Naive thymus-derived CD8-positive, alpha-beta T cell (primary cell): ENCODE results near the gene DENND1B. TPM values are rescaled to one million over a fixed set of nuclear protein-coding genes. Genes with fewer than 3 reads are reported as not detected.
"Not testable (repeated sequence)": the region's sequence is repeated elsewhere in the genome, so short reads cannot be mapped to it uniquely, and the experiment has no call there.

ENCODE experiments used
- ATAC-seq, 2 donors: fragments of 150-1000 bp; cut with Tn5 transposase in 1 of 2; sonication (Bioruptor Pico), chemical (Tn5 transposase) in 1 of 2; 1 replicate in 1 of 2; 2 replicates in 1 of 2; pipeline ENCODE4 v1.10.0; 2021; ENCODE audit warnings: mild to moderate bottlenecking in 2 of 2, moderate library complexity in 2 of 2
- POLR2A ChIA-PET: fragments of 350-600 bp; sonication (Branson Sonifier 250); formaldehyde crosslinking; loops from one replicate; lab custom pipeline; 2021; ENCODE audit warnings: antibody characterized with exemption; lab: Charles Lee
- DNase-seq, 10 donors: peaks; one replicate each; pipeline versions ENCODE4 v3.0.0 to v3.0.0-alpha.2; 2020 to 2022
- H3K27ac Mint-ChIP-seq, 10 donors: one replicate each; pipeline ENCODE4 v1.8.0; 2020 to 2022; ENCODE audit warnings: mild to moderate bottlenecking in 10 of 10, mixed read lengths in 10 of 10, moderate library complexity in 4 of 10, inconsistent platforms in 1 of 10
- H3K27me3 Mint-ChIP-seq, 5 donors: one replicate each; pipeline ENCODE4 v1.8.0; 2021 to 2022; ENCODE audit warnings: mixed read lengths in 5 of 5
- H3K36me3 Mint-ChIP-seq, 3 donors: one replicate each; pipeline ENCODE4 v1.8.0; 2020 to 2022; ENCODE audit warnings: mixed read lengths in 3 of 3, mild to moderate bottlenecking in 2 of 3, inconsistent platforms in 1 of 3
- H3K4me1 Mint-ChIP-seq, 4 donors: one replicate each; pipeline ENCODE4 v1.8.0; 2021 to 2022; ENCODE audit warnings: mixed read lengths in 4 of 4
- H3K4me3 Mint-ChIP-seq, 10 donors: one replicate each; pipeline ENCODE4 v1.8.0; 2020 to 2022; ENCODE audit warnings: mild to moderate bottlenecking in 10 of 10, mixed read lengths in 10 of 10, moderate library complexity in 6 of 10, inconsistent platforms in 1 of 10
- H3K9me3 Mint-ChIP-seq, 9 donors: one replicate each; pipeline ENCODE4 v1.8.0; 2020 to 2022; ENCODE audit warnings: mixed read lengths in 9 of 9, mild to moderate bottlenecking in 3 of 9, inconsistent platforms in 1 of 9, moderate library complexity in 1 of 9
- polyA plus RNA-seq, 3 donors: library from polyadenylated mRNA; unstranded; fragments of 300-500 nt; fragmentation: Illumina TruSeq; gene quantifications; one replicate each; pipeline ENCODE4 v1.2.3, GENCODE V29; 2021
- total RNA-seq, 8 experiments: library from RNA in 2 of 8; stranded (reverse) in 2 of 8; gene quantifications; one replicate each; pipeline ENCODE4 v1.2.3 and lab custom pipeline; 2021 to 2026

DENND1B gene
- total and polyA plus RNA-seq, 5 experiments from 2014 or later = 5.5 to 14.0 (median 9.4) TPM

DNA sequence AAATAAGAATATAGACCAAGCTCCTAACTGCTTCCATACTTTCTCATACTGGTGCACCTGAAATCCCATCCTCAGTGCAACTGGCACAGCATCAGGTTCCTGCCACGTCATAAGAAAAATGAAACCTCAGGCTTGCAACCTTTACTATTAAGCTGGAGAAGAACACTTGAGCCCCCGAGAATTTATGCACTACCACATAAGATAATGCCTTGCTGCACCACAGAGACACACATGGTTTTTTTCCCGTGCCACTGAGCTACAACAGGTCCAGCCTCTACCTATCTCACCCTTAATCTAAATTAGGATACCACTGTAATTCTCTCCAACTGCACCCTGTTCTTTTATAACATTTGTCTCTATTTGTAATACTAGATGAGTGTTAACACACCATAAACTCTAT is 174.5 kb downstream of the DENND1B start:
- Mint-ChIP-seq H3K4me1 (no peaks in the 10 kb centered on the region), H3K27ac (no peak overlapping the region), H3K36me3 (peaks cover 0 to 9% (median 4%) of the 10 kb centered on the region in 3 donors), H3K27me3 (no peaks in the 10 kb centered on the region), H3K4me3 (no peak overlapping the region), H3K9me3 (no peaks in the 10 kb centered on the region)
- POLR2A ChIA-PET = no interaction called here
- DNase-seq = no peak
- no peak for ATAC-seq

DNA sequence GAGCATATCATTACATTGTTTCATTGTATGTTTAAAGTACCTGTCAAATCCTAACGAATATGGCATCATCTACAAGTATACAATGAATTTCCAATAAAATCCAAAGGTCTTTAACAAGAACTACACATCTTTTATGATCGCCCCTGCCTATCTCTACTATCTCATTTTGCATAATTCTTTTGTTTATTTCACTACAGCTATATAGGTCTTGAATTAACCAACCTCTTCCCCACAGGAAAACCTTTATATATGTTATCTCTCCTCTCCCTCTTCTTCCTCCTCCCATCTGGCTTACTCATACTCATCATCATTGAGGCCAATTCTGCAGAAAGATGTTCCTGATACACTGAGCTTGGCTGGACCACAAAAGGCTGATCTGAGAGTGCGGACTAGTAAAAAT is 175.5 kb downstream of the DENND1B start:
- Mint-ChIP-seq H3K36me3 (peaks cover 0 to 17% (median 9%) of the 10 kb centered on the region in 3 donors), H3K4me3 (no peak overlapping the region), H3K27me3 (no peaks in the 10 kb centered on the region), H3K9me3 (no peaks in the 10 kb centered on the region), H3K27ac (no peak overlapping the region), H3K4me1 (no peaks in the 10 kb centered on the region)
- POLR2A ChIA-PET = no interaction called here
- DNase-seq (no peak), ATAC-seq (no peak)

DNA sequence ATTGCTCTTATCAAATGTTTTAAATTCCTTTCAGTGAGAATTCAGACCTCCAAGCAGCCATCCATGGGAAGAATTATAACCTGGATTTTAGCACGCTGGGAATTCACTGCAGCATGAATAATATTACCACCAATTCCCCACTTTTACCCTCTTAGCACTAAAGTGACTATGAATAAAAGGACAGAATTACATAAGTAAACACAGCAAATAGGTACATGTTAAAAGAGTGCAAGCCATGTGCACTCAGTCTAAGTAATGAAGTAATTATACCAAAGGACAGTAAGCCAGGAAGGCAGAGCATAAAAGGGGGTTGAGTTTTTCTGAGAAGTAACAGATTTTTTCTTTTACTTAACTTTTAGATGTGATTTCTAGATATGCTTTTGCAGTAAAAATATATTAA is 176.3 kb downstream of the DENND1B start:
- no peak for ATAC-seq
- H3K4me1 Mint-ChIP-seq = no peaks in the 10 kb centered on the region
- H3K9me3 Mint-ChIP-seq = no peaks in the 10 kb centered on the region
- H3K36me3 Mint-ChIP-seq = peaks cover 0 to 24% (median 14%) of the 10 kb centered on the region in 3 donors
- POLR2A ChIA-PET = no interaction called here
- no peak for DNase-seq
- H3K27me3 Mint-ChIP-seq = no peaks in the 10 kb centered on the region
- H3K4me3 Mint-ChIP-seq = no peak overlapping the region
- no peak overlapping the region for H3K27ac Mint-ChIP-seq

DNA sequence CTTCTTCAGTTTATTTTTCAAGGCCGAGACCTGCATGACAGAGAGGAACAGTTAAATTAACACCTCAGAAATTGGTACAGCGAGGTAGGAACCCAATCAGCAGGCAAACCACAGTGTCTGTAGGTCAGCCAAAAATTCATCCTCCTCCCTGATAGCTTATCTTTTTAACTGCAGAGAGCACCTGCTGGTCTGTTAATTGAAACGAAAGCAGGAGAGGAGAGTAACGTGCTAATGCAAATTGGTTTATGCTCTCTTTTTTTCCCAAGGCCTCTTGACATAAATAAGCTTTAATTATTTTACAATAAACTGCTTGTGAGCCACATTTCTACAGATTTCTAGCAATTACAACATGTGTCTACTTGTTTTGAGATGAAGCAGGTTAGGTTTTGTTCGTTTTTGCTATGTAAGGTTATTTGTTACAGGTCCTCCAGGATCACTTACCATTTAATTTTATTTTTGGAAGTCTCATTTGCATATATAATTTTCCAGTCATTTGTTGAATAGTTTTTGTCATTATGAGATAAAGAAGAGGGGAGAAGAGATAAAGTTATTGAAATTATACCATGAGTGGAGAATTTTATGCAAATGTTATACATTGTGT is 179.9 kb downstream of the DENND1B start:
- Mint-ChIP-seq H3K27ac (no peak overlapping the region), H3K9me3 (no peaks in the 10 kb centered on the region), H3K4me3 (no peak overlapping the region), H3K27me3 (no peaks in the 10 kb centered on the region), H3K4me1 (peaks cover 0 to 2% (median 0%) of the 10 kb centered on the region in 4 donors), H3K36me3 (peaks cover 9 to 29% (median 17%) of the 10 kb centered on the region in 3 donors)
- POLR2A ChIA-PET = no interaction called here
- no peak for ATAC-seq
- DNase-seq = no peak

DNA sequence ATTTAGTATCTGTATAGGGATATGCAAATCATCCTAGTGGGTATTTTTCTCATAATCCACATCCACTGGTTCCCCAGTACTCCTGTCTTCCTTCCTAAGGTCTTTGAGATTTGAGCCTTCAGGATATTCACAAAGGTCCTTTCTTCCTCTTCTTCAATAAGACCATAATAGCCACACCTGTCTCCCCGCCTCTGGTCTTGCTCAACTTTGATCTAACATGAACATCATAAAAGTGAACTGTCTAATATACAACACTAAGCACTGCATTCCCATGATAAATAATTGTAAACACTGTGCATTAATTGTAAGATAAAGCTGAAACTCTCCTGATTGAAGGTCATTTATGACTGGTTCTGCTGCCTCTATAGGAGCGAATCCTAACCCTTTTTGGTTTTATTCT is 184.6 kb downstream of the DENND1B start:
- Mint-ChIP-seq H3K27ac (peak overlapping the region in 1 of 10 donors; percentile 10), H3K4me1 (peaks cover 0 to 2% (median 0%) of the 10 kb centered on the region in 4 donors), H3K9me3 (no peaks in the 10 kb centered on the region), H3K4me3 (no peak overlapping the region), H3K36me3 (peaks cover 19 to 35% (median 21%) of the 10 kb centered on the region in 3 donors), H3K27me3 (no peaks in the 10 kb centered on the region)
- DNase-seq (no peak), ATAC-seq (no peak)
- POLR2A ChIA-PET = no interaction called here

DNA sequence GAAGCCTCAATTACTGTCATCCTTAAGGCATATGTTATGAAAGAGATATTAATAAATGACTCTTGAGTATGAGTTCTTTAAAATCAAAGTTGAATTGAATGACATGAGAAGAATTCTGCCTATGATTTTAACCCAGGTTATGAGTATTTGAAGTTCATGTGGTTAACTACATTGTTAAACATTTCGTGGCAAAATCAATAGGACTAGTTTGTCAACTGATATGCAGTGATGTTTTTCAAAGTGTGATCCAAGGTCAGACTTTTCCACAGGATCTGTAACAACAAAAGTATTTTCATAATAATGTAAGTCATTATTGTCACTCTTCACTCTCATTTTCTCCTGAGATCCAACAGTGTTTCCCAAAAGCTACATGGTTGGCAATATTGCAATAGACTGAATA is 189.5 kb downstream of the DENND1B start:
- POLR2A ChIA-PET = no interaction called here
- Mint-ChIP-seq H3K27me3 (no peaks in the 10 kb centered on the region), H3K4me3 (no peak overlapping the region), H3K36me3 (peaks cover 13 to 30% (median 25%) of the 10 kb centered on the region in 3 donors), H3K4me1 (peaks cover 0 to 2% (median 0%) of the 10 kb centered on the region in 4 donors), H3K9me3 (no peaks in the 10 kb centered on the region), H3K27ac (no peak overlapping the region)
- no peak for DNase-seq
- ATAC-seq = no peak

DNA sequence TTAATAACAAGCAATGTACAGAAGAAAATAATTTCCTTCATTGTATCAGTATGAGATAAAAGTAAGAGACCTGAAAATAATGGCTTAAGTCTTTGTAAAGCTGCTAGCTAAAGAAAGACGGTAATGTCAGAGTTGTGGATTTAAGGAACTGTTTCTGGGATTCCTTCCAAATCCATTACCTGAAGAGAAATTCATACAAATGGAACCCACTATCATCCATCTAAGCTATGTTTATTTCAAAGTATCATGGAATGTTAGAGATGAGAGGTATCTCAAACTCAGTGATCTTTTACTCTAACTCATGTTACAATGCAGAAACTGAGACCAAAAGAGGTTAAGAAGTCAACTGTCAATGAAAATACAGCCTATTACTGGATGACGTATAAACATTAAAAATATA is 197.7 kb downstream of the DENND1B start:
- no peaks in the 10 kb centered on the region for H3K27me3 Mint-ChIP-seq
- DNase-seq = no peak
- no peak overlapping the region for H3K4me3 Mint-ChIP-seq
- no peak for ATAC-seq
- peaks cover 16 to 63% (median 59%) of the 10 kb centered on the region in 3 donors for H3K36me3 Mint-ChIP-seq
- H3K4me1 Mint-ChIP-seq = no peaks in the 10 kb centered on the region
- H3K27ac Mint-ChIP-seq = no peak overlapping the region
- H3K9me3 Mint-ChIP-seq = peaks cover 0 to 14% (median 5%) of the 10 kb centered on the region in 9 donors
- POLR2A ChIA-PET = no interaction called here

DNA sequence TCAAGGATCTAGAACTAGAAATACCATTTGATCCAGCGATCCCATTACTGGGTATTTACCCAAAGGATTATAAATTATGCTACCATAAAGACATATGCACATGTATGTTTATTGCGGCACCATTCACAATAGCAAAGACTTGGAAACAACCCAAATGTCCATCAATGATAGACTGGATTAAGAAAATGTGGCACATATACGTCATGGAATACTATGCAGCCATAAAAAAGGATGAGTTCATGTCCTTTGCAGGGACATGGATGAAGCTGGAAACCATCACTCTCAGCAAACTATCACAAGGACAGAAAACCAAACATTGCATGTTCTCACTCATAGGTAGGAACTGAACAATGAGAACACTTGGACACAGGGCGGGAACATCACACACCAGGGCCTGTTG is 199.7 kb downstream of the DENND1B start:
- DNase-seq, H3K27me3 Mint-ChIP-seq, H3K27ac Mint-ChIP-seq, H3K4me1 Mint-ChIP-seq, H3K4me3 Mint-ChIP-seq, POLR2A ChIA-PET, ATAC-seq: not testable (repeated sequence)
- Mint-ChIP-seq H3K36me3 (peaks cover 27 to 70% (median 68%) of the 10 kb centered on the region in 3 donors), H3K9me3 (peaks cover 0 to 15% (median 5%) of the 10 kb centered on the region in 9 donors)

DNA sequence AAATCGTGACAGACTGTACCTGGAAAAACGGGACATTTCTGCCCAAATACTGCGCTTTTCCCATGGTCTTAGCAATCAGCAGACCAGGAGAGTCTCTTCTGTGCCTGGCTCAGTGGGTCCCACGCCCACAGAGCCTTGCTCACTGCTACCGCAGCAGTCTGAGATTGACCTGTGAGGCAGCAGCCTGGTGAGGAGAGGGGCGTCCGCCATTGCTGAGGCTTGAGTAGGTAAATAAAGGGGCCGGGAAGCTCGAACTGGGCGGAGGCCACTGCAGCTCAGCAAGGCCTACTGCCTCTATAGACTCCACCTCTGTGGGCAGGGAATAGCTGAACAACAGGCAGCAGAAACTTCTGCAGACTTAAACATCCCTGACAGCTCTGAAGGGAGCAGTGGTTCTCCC is 203.1 kb downstream of the DENND1B start:
- peak in 1 of 10 donors; percentile 62 for DNase-seq
- Mint-ChIP-seq H3K27me3 (no peaks in the 10 kb centered on the region), H3K36me3 (peaks cover 47 to 82% (median 80%) of the 10 kb centered on the region in 3 donors), H3K4me3 (no peak overlapping the region), H3K27ac (no peak overlapping the region), H3K9me3 (peaks cover 0 to 40% (median 17%) of the 10 kb centered on the region in 9 donors), H3K4me1 (no peaks in the 10 kb centered on the region)
- no peak for ATAC-seq
- POLR2A ChIA-PET = no interaction called here

DNA sequence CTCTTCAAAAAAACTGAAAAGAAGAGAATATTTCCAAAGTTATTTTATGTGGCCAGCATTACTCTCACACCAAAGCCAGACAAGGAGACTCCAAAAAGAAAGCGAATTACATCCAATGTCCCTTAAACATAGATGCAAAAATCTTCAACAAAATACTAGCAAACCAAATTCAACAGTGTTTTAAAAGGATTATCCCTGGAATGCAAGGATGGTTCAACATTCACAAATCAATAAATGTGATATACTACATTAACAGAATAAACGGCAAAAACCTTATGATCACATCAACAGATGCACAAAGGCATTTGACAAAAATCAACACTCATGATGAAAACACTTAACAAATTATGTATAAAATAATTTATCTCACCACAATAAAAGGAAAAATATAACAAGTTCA is 207.8 kb downstream of the DENND1B start:
- Mint-ChIP-seq H3K36me3 (peaks cover 53 to 65% (median 60%) of the 10 kb centered on the region in 3 donors), H3K9me3 (peaks cover 0 to 42% (median 15%) of the 10 kb centered on the region in 9 donors)

DNA sequence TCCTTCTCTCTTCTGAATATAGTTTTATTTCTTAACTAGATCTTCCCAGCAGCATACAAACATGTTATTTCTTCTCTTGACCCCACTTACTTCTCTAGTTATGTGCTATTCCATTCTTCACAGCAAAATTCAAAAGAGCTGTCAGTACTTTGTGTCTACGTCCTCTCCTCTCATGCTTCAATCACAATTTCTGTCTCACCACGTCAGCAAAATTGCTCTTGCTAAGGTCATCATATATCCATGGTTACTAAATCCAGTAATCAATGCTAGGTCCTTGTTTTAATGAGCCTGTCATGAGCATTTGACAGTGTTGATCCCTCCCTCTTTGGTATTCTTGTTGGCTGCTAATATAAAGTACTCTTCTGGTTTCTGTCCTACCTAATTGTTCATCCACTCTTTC is 214.2 kb downstream of the DENND1B start:
- DNase-seq (no peak), ATAC-seq (no peak)
- Mint-ChIP-seq H3K36me3 (peaks cover 8 to 16% (median 12%) of the 10 kb centered on the region in 3 donors), H3K9me3 (peaks cover 0 to 4% (median 0%) of the 10 kb centered on the region in 9 donors), H3K4me3 (no peak overlapping the region), H3K4me1 (no peaks in the 10 kb centered on the region), H3K27me3 (no peaks in the 10 kb centered on the region), H3K27ac (no peak overlapping the region)
- POLR2A ChIA-PET = no interaction called here

More for the DNA sequence above, 207.8 kb downstream of the DENND1B start:
- H3K4me3 Mint-ChIP-seq = no peak overlapping the region
- H3K4me1 Mint-ChIP-seq = no peaks in the 10 kb centered on the region
- ATAC-seq = no peak
- H3K27ac Mint-ChIP-seq = no peak overlapping the region
- no peak for DNase-seq
- POLR2A ChIA-PET = no interaction called here
- H3K27me3 Mint-ChIP-seq = no peaks in the 10 kb centered on the region

DNA sequence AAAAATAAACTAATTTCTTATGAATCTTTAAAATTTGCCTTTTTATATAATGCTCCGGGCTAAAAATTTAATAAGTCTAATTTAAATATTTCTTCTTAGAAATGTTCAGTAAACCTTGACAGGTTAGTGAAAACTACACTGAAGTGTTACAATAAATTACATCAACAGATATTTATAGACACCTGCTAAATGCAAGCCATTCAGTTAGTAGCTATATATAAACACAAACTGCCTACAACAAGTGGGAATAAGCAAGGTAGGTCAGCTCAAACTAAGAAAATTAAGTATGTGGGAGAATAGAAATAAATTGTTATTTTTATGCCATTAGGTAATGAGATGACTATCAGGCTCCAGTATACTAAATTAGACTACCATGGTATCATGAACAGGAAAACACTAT is 215.6 kb downstream of the DENND1B start:
- no peak overlapping the region for H3K27ac Mint-ChIP-seq
- DNase-seq = no peak
- POLR2A ChIA-PET = no interaction called here
- H3K36me3 Mint-ChIP-seq = peaks cover 4 to 15% (median 10%) of the 10 kb centered on the region in 3 donors
- peaks cover 0 to 4% (median 0%) of the 10 kb centered on the region in 9 donors for H3K9me3 Mint-ChIP-seq
- no peaks in the 10 kb centered on the region for H3K4me1 Mint-ChIP-seq
- no peak for ATAC-seq
- H3K4me3 Mint-ChIP-seq = no peak overlapping the region
- no peaks in the 10 kb centered on the region for H3K27me3 Mint-ChIP-seq

DNA sequence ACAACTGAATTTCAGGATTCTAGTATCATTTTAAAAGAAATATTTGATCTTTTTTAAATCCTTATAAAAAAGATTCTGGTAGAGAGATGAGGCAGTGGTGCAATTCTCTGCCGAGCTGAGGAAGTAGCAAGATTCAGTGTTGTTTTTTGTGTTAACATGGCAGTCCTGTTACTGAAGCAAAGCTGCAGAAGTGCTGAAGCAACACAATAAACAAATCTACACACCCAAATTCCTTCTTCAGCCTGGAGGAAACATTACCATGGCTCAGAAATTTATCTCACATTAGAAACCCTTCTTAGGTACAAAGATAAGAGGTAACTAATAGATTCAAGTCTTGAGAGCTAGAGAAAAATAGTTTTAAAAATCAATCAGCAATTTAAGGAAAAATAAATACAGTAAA is 216.0 kb downstream of the DENND1B start:
- H3K27me3 Mint-ChIP-seq = no peaks in the 10 kb centered on the region
- peaks cover 0 to 4% (median 0%) of the 10 kb centered on the region in 9 donors for H3K9me3 Mint-ChIP-seq
- no peaks in the 10 kb centered on the region for H3K4me1 Mint-ChIP-seq
- H3K4me3 Mint-ChIP-seq = no peak overlapping the region
- POLR2A ChIA-PET = no interaction called here
- ATAC-seq = no peak
- H3K27ac Mint-ChIP-seq = no peak overlapping the region
- peaks cover 4 to 15% (median 10%) of the 10 kb centered on the region in 3 donors for H3K36me3 Mint-ChIP-seq
- no peak for DNase-seq

DNA sequence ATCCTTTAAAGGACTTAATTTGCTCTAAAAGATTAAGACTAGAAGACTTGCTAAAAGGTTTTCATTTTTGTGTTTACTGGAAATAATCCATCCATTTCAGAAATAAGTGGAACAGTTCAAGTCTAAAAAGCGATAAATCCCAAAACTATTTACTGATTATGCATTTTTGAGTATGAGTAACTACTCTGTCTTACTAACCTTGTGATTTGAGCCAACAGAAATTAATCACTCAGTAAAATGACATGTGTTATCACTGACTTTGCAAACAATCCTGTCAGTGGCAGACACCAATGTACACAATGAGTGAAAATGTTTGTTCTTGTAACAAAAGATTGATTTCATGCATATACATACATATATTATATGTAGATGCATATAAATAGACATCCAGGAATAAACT is 218.0 kb downstream of the DENND1B start:
- Mint-ChIP-seq H3K27ac (no peak overlapping the region), H3K4me1 (no peaks in the 10 kb centered on the region), H3K27me3 (no peaks in the 10 kb centered on the region), H3K36me3 (peaks cover 0 to 5% (median 0%) of the 10 kb centered on the region in 3 donors), H3K9me3 (no peaks in the 10 kb centered on the region), H3K4me3 (no peak overlapping the region)
- no peak for ATAC-seq
- no peak for DNase-seq
- POLR2A ChIA-PET = no interaction called here
